GM12878 (cell line): ENCODE results near the gene MFAP2. TPM values are rescaled to one million over a fixed set of nuclear protein-coding genes. Genes with fewer than 3 reads are reported as not detected.

ENCODE experiments used
- ATAC-seq: fragments of 200-7000 bp; cut with Tn5 transposase; 3 replicates; pipeline ENCODE4 v1.9.1; 2020; ENCODE audit warnings: mild to moderate bottlenecking, moderate library complexity
- BruUV-seq: library from RNA; stranded (reverse); fragments of 400-500 nt; replicated peaks from 2 replicates; lab custom pipeline; 2021; lab: Mats Ljungman, UMichigan
- CTCF ChIA-PET: fragments of 300-600 bp; sonication (Branson Sonifier 250); formaldehyde crosslinking; extraction: SDS; loops from one replicate; lab custom pipeline; 2021; ENCODE audit warnings: inconsistent platforms; lab: Yijun Ruan, JAX
- POLR2A ChIA-PET: fragments of 350-600 bp; formaldehyde crosslinking; extraction: SDS; loops from one replicate; lab custom pipeline; 2021; ENCODE audit warnings: inconsistent platforms; lab: Charles Lee
- RAD21 ChIA-PET: fragments of 300-600 bp; sonication (Branson Sonifier 250); formaldehyde crosslinking; loops from one replicate; lab custom pipeline; 2023; ENCODE audit warnings: antibody characterized with exemption; ENCODE audit not compliant: unreplicated experiment; lab: Charles Lee
- SMC1A ChIA-PET: fragments of 300-600 bp; sonication (Branson Sonifier 250); formaldehyde crosslinking; loops from one replicate; lab custom pipeline; 2023; ENCODE audit not compliant: unreplicated experiment, uncharacterized antibody; lab: Charles Lee
- DNase-seq: peaks from one replicate; pipeline ENCODE4 v3.0.0-alpha.2; 2011; ENCODE audit warnings: low read depth, low spot score
- FAIRE-seq: peaks from 3 replicates; lab custom pipeline; 2011; peaks lifted over from hg19 to GRCh38; lab: Jason Lieb, UNC
- H2AFZ ChIP-seq: 2 replicates; pipeline ENCODE4 v1.6.0; 2011; ENCODE audit warnings: low read depth, low read length, control low read depth; ENCODE audit not compliant: control insufficient read depth
- H3K27ac ChIP-seq: 2 replicates; pipeline ENCODE4 v1.5.1; 2011; ENCODE audit warnings: control low read depth; ENCODE audit not compliant: control insufficient read depth, insufficient read depth
- H3K27me3 ChIP-seq, 2 experiments: replicated peaks in 1 of 2; 2 replicates each; pipeline versions ENCODE4 v1.6.0 to v1.6.1; 2011; ENCODE audit warnings: low read length in 1 of 2; ENCODE audit not compliant: control insufficient read depth in 2 of 2, insufficient read depth in 2 of 2
- H3K36me3 ChIP-seq, 2 experiments: 2 replicates each; pipeline ENCODE4 v1.5.1; 2011; ENCODE audit warnings: low read length in 1 of 2; ENCODE audit not compliant: control insufficient read depth in 2 of 2, insufficient read depth in 2 of 2
- H3K4me1 ChIP-seq: 2 replicates; pipeline ENCODE4 v1.6.1; 2011; ENCODE audit warnings: mild to moderate bottlenecking, low read length, moderate library complexity, mixed read lengths; ENCODE audit not compliant: control insufficient read depth, insufficient read depth
- H3K4me2 ChIP-seq: 2 replicates; pipeline ENCODE4 v1.6.0; 2011; ENCODE audit warnings: control low read depth; ENCODE audit not compliant: control insufficient read depth, insufficient read depth
- H3K4me3 ChIP-seq: fragments of 200-600 bp; sonication (generic); 2 replicates; pipeline ENCODE4 v1.5.1; 2016
- H3K79me2 ChIP-seq: 2 replicates; pipeline ENCODE4 v1.6.0; 2011; ENCODE audit warnings: low read length; ENCODE audit not compliant: control insufficient read depth, insufficient read depth
- H3K9ac ChIP-seq: 2 replicates; pipeline ENCODE4 v1.8.0; 2011; ENCODE audit warnings: low read length, control low read depth, mixed read lengths; ENCODE audit not compliant: control insufficient read depth, insufficient read depth
- H3K9me3 ChIP-seq: replicated peaks from 3 replicates; pipeline ENCODE4 v1.5.1; 2011; ENCODE audit warnings: mild to moderate bottlenecking, low read length; ENCODE audit not compliant: control insufficient read depth, insufficient read depth
- H4K20me1 ChIP-seq: 2 replicates; pipeline ENCODE4 v1.6.0; 2011; ENCODE audit not compliant: control insufficient read depth, insufficient read depth
- MYB ChIP-seq: fragments of 150-350 bp; IDR thresholded peaks from 2 replicates; pipeline ENCODE4 v1.6.1; 2014; ENCODE audit warnings: mild to moderate bottlenecking, low read depth, low read length, borderline replicate concordance
- RCOR1 ChIP-seq: conservative IDR thresholded peaks from 2 replicates; pipeline ENCODE4 v1.6.1; 2012; ENCODE audit warnings: low read depth, low read length, improper control_type of control experiment
- SUZ12 ChIP-seq: fragments of 200-600 bp; sonication (generic); IDR thresholded peaks from one replicate; pipeline ENCODE4 v1.6.1; 2018; ENCODE audit warnings: antibody characterized with exemption, mild to moderate bottlenecking; ENCODE audit not compliant: unreplicated experiment
- ZBTB11 ChIP-seq: fragments of 450-650 bp; formaldehyde crosslinking; IDR thresholded peaks from 2 replicates; pipeline ENCODE4 v1.5.0; 2022; ENCODE audit warnings: mild to moderate bottlenecking, missing genetic modification characterization
- WGBS: methylation state at CpG from one replicate; pipeline ENCODE4 v1.1.6; 2016; ENCODE audit warnings: low lambda C conversion rate; ENCODE audit not compliant: insufficient replicate concordance, insufficient coverage; ENCODE audit errors: missing lambda C conversion rate; 5-methylcytosine and 5-hydroxymethylcytosine counted together
- in situ Hi-C: fragments of 300-500 bp; cut with MboI; formaldehyde crosslinking; loops from 9 replicates; pipeline ENCODE4 v1.14.3; 2018; ENCODE audit warnings: mixed read lengths
- intact Hi-C: fragments of 100-400 bp; cut with micrococcal nuclease; formaldehyde crosslinking; loops from one replicate; pipeline ENCODE4 v1.14.2; 2022; ENCODE audit not compliant: unreplicated experiment
- polyA plus RNA-seq, 11 experiments: library from polyadenylated mRNA; depleted of rRNA in 4 of 11; unstranded in 6 of 11; stranded (reverse) in 5 of 11; fragments of >200 nt; fragmentation: Nextera tagmentation in 4 of 11; fragmentation: Illumina TruSeq in 1 of 11; extraction: Ambion mirVana in 4 of 11; extraction: Trizol in 1 of 11; gene quantifications; 1 replicate in 1 of 11; 2 replicates in 10 of 11; pipeline versions ENCODE4 v1.2.1 to v1.2.3, GENCODE V29; 2011 to 2016; ENCODE audit warnings: inconsistent platforms in 2 of 11, missing spikeins in 2 of 11, low read depth in 1 of 11
- total RNA-seq, 4 experiments: library from RNA; depleted of rRNA in 3 of 4; stranded (reverse); fragments of >200 nt in 3 of 4; fragmentation: Illumina TruSeq in 1 of 4; extraction: Trizol in 1 of 4; gene quantifications; 2 replicates each; pipeline versions ENCODE4 v1.2.1 to v1.2.3, GENCODE V29; 2013 to 2021

The MFAP2 gene
- total and polyA plus RNA-seq, 10 of the 15 experiments (the other 5 are each of a cell fraction or from before 2014, with no cell fraction given), result 0.16 TPM; not detected in 9

GRCh38 chr1:16981269-16981849 is 939 bp upstream of the MFAP2 start (continued):
- TF ChIP-seq ZBTB11 (CRISPR knock-in tag), result no peak
- no peak for TF ChIP-seq RCOR1

- H3K4me2 ChIP-seq, result no peak overlapping the region
- RAD21 ChIA-PET, result no interaction called here
- SMC1A ChIA-PET, result interaction anchor here (0.6 kb wide), 1 partner anchor 67 kb away, joined by 3 read pairs; no protein-coding TSS in a partner anchor
- H4K20me1 ChIP-seq, result no peaks in the 10 kb centered on the region
- FAIRE-seq, result no peak
- no TSS peak for BruUV-seq
- CTCF ChIA-PET, result no interaction called here
- no peak overlapping the region for H3K9ac ChIP-seq
- WGBS, result 16% methylated on average over 14 of the region's 44 CpGs
- no peak for DNase-seq
- intact Hi-C loops (no loop called here), in situ Hi-C loops (no loop called here)
- no peaks in the 10 kb centered on the region for H3K9me3 ChIP-seq
- no peaks in the 10 kb centered on the region for H3K4me1 ChIP-seq
- no peak for ATAC-seq
- no peak overlapping the region for H3K27ac ChIP-seq
- H3K36me3 ChIP-seq, result no peaks in the 10 kb centered on the region
- H3K79me2 ChIP-seq, result no peaks in the 10 kb centered on the region
- POLR2A ChIA-PET, result no interaction called here
- TF ChIP-seq MYB, result no peak
- peak; percentile 52 for TF ChIP-seq SUZ12
- H3K4me3 ChIP-seq, result no peak overlapping the region
- H3K27me3 ChIP-seq, result peaks cover 7 to 13% of the 10 kb centered on the region in 2 experiments; a peak in 3 of 4 replicates
- H2AFZ ChIP-seq, result no peak overlapping the region
These were observed 719 bp downstream of the MFAP2 start for GRCh38 chr1:16979475-16980327.
